PC-9 (cell line): ENCODE measurements around the gene LEFTY2. TPM values are rescaled to one million over a fixed set of nuclear protein-coding genes. Genes with fewer than 3 reads are reported as not detected.
A peak's percentile ranks its signal among the peaks of the same experiment; 100 is the strongest.

ENCODE experiments used
- BruUV-seq: library from RNA; stranded (reverse); fragments of 400-500 nt; replicated peaks from 2 replicates; lab custom pipeline; 2021; lab: Mats Ljungman, UMichigan
- CTCF ChIA-PET: fragments of 300-600 bp; sonication (Branson Sonifier 250); formaldehyde crosslinking; loops from one replicate; lab custom pipeline; 2022; ENCODE audit warnings: antibody characterized with exemption; lab: Charles Lee
- POLR2A ChIA-PET: fragments of 300-600 bp; sonication (Branson Sonifier 250); formaldehyde crosslinking; loops from one replicate; lab custom pipeline; 2022; ENCODE audit warnings: antibody characterized with exemption; ENCODE audit not compliant: unreplicated experiment; lab: Charles Lee
- DNase-seq, 2 experiments: peaks; one replicate each; pipeline versions ENCODE4 v3.0.0 to v3.0.0-alpha.2; 2015 to 2022; ENCODE audit warnings: mixed read lengths in 1 of 2
- H2AFZ ChIP-seq: fragments of 200-600 bp; sonication (generic); 2 replicates; pipeline ENCODE4 v1.8.1; 2017; ENCODE audit warnings: antibody characterized with exemption
- H3F3A ChIP-seq: fragments of 200-600 bp; sonication (generic); 2 replicates; pipeline ENCODE4 v1.8.1; 2017; ENCODE audit warnings: antibody characterized with exemption, mild to moderate bottlenecking, low read depth; ENCODE audit not compliant: insufficient read depth
- H3K27ac ChIP-seq: fragments of 200-600 bp; sonication (generic); 2 replicates; pipeline ENCODE4 v1.6.1; 2016; ENCODE audit warnings: mixed run types
- H3K27me3 ChIP-seq: fragments of 200-600 bp; sonication (generic); 2 replicates; pipeline ENCODE4 v1.6.1; 2016; ENCODE audit warnings: low read depth, mixed run types; ENCODE audit not compliant: insufficient read depth
- H3K36me3 ChIP-seq: fragments of 200-600 bp; sonication (generic); 2 replicates; pipeline ENCODE4 v1.6.1; 2016; ENCODE audit warnings: low read depth, mixed run types
- H3K4me1 ChIP-seq: fragments of 200-600 bp; sonication (generic); replicated peaks from 2 replicates; pipeline ENCODE4 v1.6.1; 2016; ENCODE audit warnings: mixed run types; ENCODE audit not compliant: insufficient read depth
- H3K4me2 ChIP-seq: fragments of 200-600 bp; sonication (generic); 2 replicates; pipeline ENCODE4 v1.6.1; 2017; ENCODE audit warnings: mixed run types
- H3K4me3 ChIP-seq: fragments of 200-600 bp; sonication (generic); 2 replicates; pipeline ENCODE4 v1.6.1; 2016; ENCODE audit warnings: mixed run types
- H3K79me2 ChIP-seq: fragments of 200-600 bp; sonication (generic); 2 replicates; pipeline ENCODE4 v1.6.1; 2017; ENCODE audit warnings: low read depth, mixed run types
- H3K9me2 ChIP-seq: fragments of 200-600 bp; sonication (generic); 2 replicates; pipeline ENCODE4 v1.8.1; 2017; ENCODE audit warnings: mild to moderate bottlenecking; ENCODE audit not compliant: insufficient read depth
- H3K9me3 ChIP-seq: fragments of 200-600 bp; sonication (generic); 2 replicates; pipeline ENCODE4 v1.8.1; 2016; ENCODE audit warnings: low read depth; ENCODE audit not compliant: insufficient read depth
- H4K20me1 ChIP-seq: fragments of 200-600 bp; sonication (generic); 2 replicates; pipeline ENCODE4 v1.8.1; 2017; ENCODE audit not compliant: insufficient read depth
- CTCF ChIP-seq: fragments of 200-600 bp; sonication (generic); conservative IDR thresholded peaks from 2 replicates; pipeline ENCODE4 v1.6.1; 2017; ENCODE audit warnings: mixed run types, antibody characterized with exemption, mild to moderate bottlenecking, moderate library complexity
- EZH2 ChIP-seq: fragments of 200-600 bp; sonication (generic); IDR thresholded peaks from 2 replicates; pipeline ENCODE4 v1.8.0; 2017; ENCODE audit warnings: antibody characterized with exemption, low read depth
- intact Hi-C: fragments of 100-400 bp; cut with micrococcal nuclease; formaldehyde crosslinking; loops from one replicate; pipeline ENCODE4 v1.10.0; 2022; ENCODE audit not compliant: unreplicated experiment
- total RNA-seq: library from RNA; stranded (reverse); gene quantifications from 2 replicates; pipeline ENCODE4 v1.2.3, GENCODE V29; 2021

The LEFTY2 gene
- total RNA-seq, 1 experiment from 2014 or later, result not detected

- Histone ChIP-seq H3K79me2 (no peaks in the 10 kb centered on the region), H3F3A (0 out of 2 replicates have a peak, but pooled peaks cover 8% of the 10 kb centered on the region), H3K9me2 (no peaks in the 10 kb centered on the region), H3K4me1 (peaks cover 5% of the 10 kb centered on the region), H3K9me3 (no peaks in the 10 kb centered on the region), H3K4me3 (no peak overlapping the region), H2AFZ (no peak overlapping the region), H4K20me1 (no peaks in the 10 kb centered on the region), H3K4me2 (no peak overlapping the region), H3K27ac (no peak overlapping the region), H3K27me3 (no peaks in the 10 kb centered on the region), H3K36me3 (no peaks in the 10 kb centered on the region)
- no peak for DNase-seq
- BruUV-seq, result no TSS peak
- ChIA-PET CTCF (no interaction called here), POLR2A (no interaction called here)
- intact Hi-C loops, result no loop called here
- no peak for TF ChIP-seq EZH2
- no peak for TF ChIP-seq CTCF
These were observed 6.3 kb downstream of the LEFTY2 start for GRCh38 chr1:225934711-225935110.

- Histone ChIP-seq H3K27me3 (no peaks in the 10 kb centered on the region), H3K36me3 (no peaks in the 10 kb centered on the region), H3K4me2 (no peak overlapping the region), H4K20me1 (no peaks in the 10 kb centered on the region), H3K79me2 (no peaks in the 10 kb centered on the region), H3K4me1 (peaks cover 5% of the 10 kb centered on the region), H2AFZ (no peak overlapping the region), H3F3A (0 out of 2 replicates have a peak, but pooled peaks cover 8% of the 10 kb centered on the region), H3K9me3 (no peaks in the 10 kb centered on the region), H3K27ac (no peak overlapping the region), H3K4me3 (no peak overlapping the region), H3K9me2 (no peaks in the 10 kb centered on the region)
- DNase-seq, result peak in 1 of 2 experiments; percentile 40
- TF ChIP-seq CTCF (no peak), EZH2 (no peak)
- no TSS peak for BruUV-seq
- ChIA-PET CTCF (interaction anchor here (0.6 kb wide), 1 partner anchor 14 kb away, joined by 6 read pairs; no protein-coding TSS in a partner anchor), POLR2A (interaction anchor here (0.6 kb wide), 2 partner anchors 11 to 22 kb away, joined by 3 read pairs; no protein-coding TSS in a partner anchor)
- intact Hi-C loops, result no loop called here
These were observed 7.9 kb downstream of the LEFTY2 start for GRCh38 chr1:225933072-225933471.

DNA sequence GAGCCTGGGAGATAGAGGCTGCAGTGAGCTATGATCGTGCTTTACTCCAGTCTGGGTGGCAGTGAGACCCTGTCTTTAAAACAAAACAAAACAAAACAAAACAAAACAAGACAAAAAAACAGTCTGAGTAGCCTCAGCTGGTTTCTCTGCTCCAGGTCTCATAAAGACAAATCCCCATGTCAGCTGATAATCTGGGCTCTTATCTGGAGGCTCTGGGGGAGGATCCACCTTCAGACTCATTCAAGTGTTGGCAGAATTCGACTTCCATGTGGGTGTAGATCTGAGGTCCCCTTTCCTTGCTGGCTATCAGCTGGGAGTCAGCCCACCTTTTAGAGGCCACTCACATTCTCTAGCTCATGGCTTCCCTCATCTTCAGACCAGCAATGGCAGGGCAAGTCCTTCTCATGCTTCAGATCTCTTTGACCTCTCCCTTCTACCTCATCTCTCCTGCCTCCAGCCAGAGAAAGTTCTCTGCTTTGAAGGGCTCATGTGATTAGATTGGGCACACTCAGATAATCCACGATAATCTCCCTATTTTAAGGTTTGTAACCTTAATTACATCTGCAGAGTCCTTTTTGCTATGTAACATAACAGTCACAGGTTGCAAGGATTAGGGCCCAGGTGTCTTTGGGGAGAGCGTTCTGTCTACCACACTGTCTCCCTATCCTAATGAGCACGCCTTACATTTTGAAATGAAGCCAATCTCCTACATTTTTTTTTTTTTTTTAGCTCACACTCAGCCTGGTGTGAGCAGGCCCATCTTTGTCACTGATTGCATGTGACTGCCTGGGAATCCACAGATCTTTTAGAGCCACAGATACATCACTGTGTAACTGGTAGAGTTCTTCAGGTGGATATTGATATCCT, 9.5 kb downstream of the LEFTY2 start:
- Histone ChIP-seq H3K79me2 (no peaks in the 10 kb centered on the region), H3K27me3 (no peaks in the 10 kb centered on the region), H3K36me3 (no peaks in the 10 kb centered on the region), H3K4me3 (no peak overlapping the region), H3K9me3 (no peaks in the 10 kb centered on the region), H3K27ac (no peak overlapping the region), H3K4me2 (no peak overlapping the region), H2AFZ (no peak overlapping the region), H3F3A (0 out of 2 replicates have a peak, but pooled peaks cover 8% of the 10 kb centered on the region), H3K9me2 (no peaks in the 10 kb centered on the region), H3K4me1 (peaks cover 3% of the 10 kb centered on the region), H4K20me1 (no peaks in the 10 kb centered on the region)
- BruUV-seq, result no TSS peak
- no peak for DNase-seq
- ChIA-PET POLR2A (interaction anchor here (0.7 kb wide), 1 partner anchor 526 kb away, joined by 3 read pairs; no protein-coding TSS in a partner anchor), CTCF (interaction anchor here (0.5 to 0.6 kb wide), 2 partner anchors 105 to 1834 kb away, joined by 3 read pairs; no protein-coding TSS in a partner anchor)
- intact Hi-C loops, result no loop called here
- TF ChIP-seq CTCF (no peak), EZH2 (no peak)
